ENCODE results near the gene MLPH. TPM values are rescaled to one million over a fixed set of nuclear protein-coding genes. Genes with fewer than 3 reads are reported as not detected.

MLPH gene
- total and polyA plus RNA-seq, 2 of the 13 experiments (the other 11 are each of a cell fraction or from before 2014, with no cell fraction given) = 0.12 TPM; not detected in 1

GRCh38 chr2:237572742-237573101, 85.7 kb downstream of the MLPH start:
- peak; percentile 31 for ATAC-seq

More at GRCh38 chr2:237572742-237573101, 85.7 kb downstream of the MLPH start:
- FAIRE-seq (no peak), DNase-seq (ENCODE audit: low spot score) (no peak)
- H3K9ac ChIP-seq (ENCODE audit: insufficient read depth, low read depth, low read length) = no peak overlapping the region
- H3K79me2 ChIP-seq (ENCODE audit: insufficient read depth, low read length) = no peaks in the 10 kb centered on the region
- H3K4me2 ChIP-seq (ENCODE audit: low read depth, low read length) = no peak overlapping the region
- ChIA-PET POLR2A (interaction anchor here (1.2 to 1.6 kb wide), 4 partner anchors 29 to 101 kb away, joined by 3 to 11 read pairs (median 4); no protein-coding TSS in a partner anchor), CTCF (ENCODE audit: low intra/inter-chr PET ratio, low total read pairs) (interaction anchor here (1.2 to 4.9 kb wide), 3 partner anchors 61 to 419 kb away, joined by 3 to 109 read pairs (median 31); no protein-coding TSS in a partner anchor)
- H3K4me3 ChIP-seq (replicated peaks in 1 of 3; ENCODE audit: insufficient read depth in 1 of 3, low read depth in 2 of 3, low read length in 3 of 3) = no peak overlapping the region
- H2AFZ ChIP-seq (ENCODE audit: low read length) = no peak overlapping the region
- H4K20me1 ChIP-seq (ENCODE audit: insufficient read depth, low read length) = no peaks in the 10 kb centered on the region
- no peaks in the 10 kb centered on the region for H3K9me3 ChIP-seq (ENCODE audit: low read length)
- intact Hi-C loops (cut with micrococcal nuclease; ENCODE audit: unreplicated experiment) (loop anchor here (1.0 to 2.0 kb wide), 5 partner anchors 60 to 418 kb away; no protein-coding TSS in a partner anchor), in situ Hi-C loops (cut with HindIII; ENCODE audit: extremely low pct_ligation_motif_present, low pct_unique_long_range_greater_than_20kb) (loop anchor here (5.0 kb wide), 2 partner anchors 60 to 415 kb away; no protein-coding TSS in a partner anchor)
- TF ChIP-seq, protein P1, sequence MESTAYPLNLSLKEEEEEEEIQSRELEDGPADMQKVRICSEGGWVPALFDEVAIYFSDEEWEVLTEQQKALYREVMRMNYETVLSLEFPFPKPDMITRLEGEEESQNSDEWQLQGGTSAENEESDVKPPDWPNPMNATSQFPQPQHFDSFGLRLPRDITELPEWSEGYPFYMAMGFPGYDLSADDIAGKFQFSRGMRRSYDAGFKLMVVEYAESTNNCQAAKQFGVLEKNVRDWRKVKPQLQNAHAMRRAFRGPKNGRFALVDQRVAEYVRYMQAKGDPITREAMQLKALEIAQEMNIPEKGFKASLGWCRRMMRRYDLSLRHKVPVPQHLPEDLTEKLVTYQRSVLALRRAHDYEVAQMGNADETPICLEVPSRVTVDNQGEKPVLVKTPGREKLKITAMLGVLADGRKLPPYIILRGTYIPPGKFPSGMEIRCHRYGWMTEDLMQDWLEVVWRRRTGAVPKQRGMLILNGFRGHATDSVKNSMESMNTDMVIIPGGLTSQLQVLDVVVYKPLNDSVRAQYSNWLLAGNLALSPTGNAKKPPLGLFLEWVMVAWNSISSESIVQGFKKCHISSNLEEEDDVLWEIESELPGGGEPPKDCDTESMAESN (CRISPR knock-in tag; conservative IDR thresholded peaks at IDR 0.05) = no peak
- TF ChIP-seq NR2F6 (IDR thresholded peaks at IDR 0.05) (no peak), NR2F6 (CRISPR knock-in tag; IDR thresholded peaks at IDR 0.05) (0 out of 2 replicates have a peak, but pooled peaks have one; percentile 15), POLR2A (IDR thresholded peaks at IDR 0.05; ENCODE audit: insufficient read depth in 1 of 2, low read depth in 2 of 2, low read length in 2 of 2) (0 out of 4 replicates have a peak, but pooled peaks of 1 of the 2 experiments have one; percentile 15), SMAD9 (CRISPR knock-in tag; IDR thresholded peaks at IDR 0.05) (no peak), POLR2G (IDR thresholded peaks at IDR 0.05; ENCODE audit: low read depth, low read length) (peak; percentile 31), NFE2 (CRISPR knock-in tag; IDR thresholded peaks at IDR 0.05) (no peak), NFKB2 (CRISPR knock-in tag; IDR thresholded peaks at IDR 0.05; ENCODE audit: borderline replicate concordance) (no peak), CEBPB (IDR thresholded peaks at IDR 0.05; ENCODE audit: borderline replicate concordance, low read depth, low read length) (no peak), ZNF891 (CRISPR knock-in tag; IDR thresholded peaks at IDR 0.05) (no peak), DPF2 (CRISPR knock-in tag; IDR thresholded peaks at IDR 0.05; ENCODE audit: borderline replicate concordance, low read depth) (no peak)
- TF ChIP-seq, protein P2, sequence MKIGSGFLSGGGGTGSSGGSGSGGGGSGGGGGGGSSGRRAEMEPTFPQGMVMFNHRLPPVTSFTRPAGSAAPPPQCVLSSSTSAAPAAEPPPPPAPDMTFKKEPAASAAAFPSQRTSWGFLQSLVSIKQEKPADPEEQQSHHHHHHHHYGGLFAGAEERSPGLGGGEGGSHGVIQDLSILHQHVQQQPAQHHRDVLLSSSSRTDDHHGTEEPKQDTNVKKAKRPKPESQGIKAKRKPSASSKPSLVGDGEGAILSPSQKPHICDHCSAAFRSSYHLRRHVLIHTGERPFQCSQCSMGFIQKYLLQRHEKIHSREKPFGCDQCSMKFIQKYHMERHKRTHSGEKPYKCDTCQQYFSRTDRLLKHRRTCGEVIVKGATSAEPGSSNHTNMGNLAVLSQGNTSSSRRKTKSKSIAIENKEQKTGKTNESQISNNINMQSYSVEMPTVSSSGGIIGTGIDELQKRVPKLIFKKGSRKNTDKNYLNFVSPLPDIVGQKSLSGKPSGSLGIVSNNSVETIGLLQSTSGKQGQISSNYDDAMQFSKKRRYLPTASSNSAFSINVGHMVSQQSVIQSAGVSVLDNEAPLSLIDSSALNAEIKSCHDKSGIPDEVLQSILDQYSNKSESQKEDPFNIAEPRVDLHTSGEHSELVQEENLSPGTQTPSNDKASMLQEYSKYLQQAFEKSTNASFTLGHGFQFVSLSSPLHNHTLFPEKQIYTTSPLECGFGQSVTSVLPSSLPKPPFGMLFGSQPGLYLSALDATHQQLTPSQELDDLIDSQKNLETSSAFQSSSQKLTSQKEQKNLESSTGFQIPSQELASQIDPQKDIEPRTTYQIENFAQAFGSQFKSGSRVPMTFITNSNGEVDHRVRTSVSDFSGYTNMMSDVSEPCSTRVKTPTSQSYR (CRISPR knock-in tag; IDR thresholded peaks at IDR 0.05; ENCODE audit: borderline replicate concordance) = peak; percentile 82
- 63% methylated on average over 4 of the region's 4 CpGs for WGBS (ENCODE audit: low lambda C conversion rate)
- peaks cover 0 to 13% of the 10 kb centered on the region in 2 experiments; a peak in 3 of 5 replicates for H3K27me3 ChIP-seq (ENCODE audit: control insufficient read depth in 1 of 2, insufficient read depth in 2 of 2, low read length in 2 of 2)
- H3K36me3 ChIP-seq (replicated peaks in 1 of 2; ENCODE audit: control insufficient read depth in 1 of 2, insufficient read depth in 2 of 2, low read length in 2 of 2) = peaks cover 4 to 16% of the 10 kb centered on the region in 2 experiments
- no peak overlapping the region for H3K27ac ChIP-seq (ENCODE audit: extremely low read length, insufficient read depth, low read length)
- peaks cover 19% of the 10 kb centered on the region for H3K4me1 ChIP-seq (ENCODE audit: insufficient read depth, low read length)
- BruUV-seq (replicated peaks) = no TSS peak
